Esophagus (tissue), 2 donors: ENCODE data around the gene B3GNT7. TPM values are rescaled to one million over a fixed set of nuclear protein-coding genes. Genes with fewer than 3 reads are reported as not detected.

ENCODE experiments used
- H3K27ac ChIP-seq, 2 donors: one replicate each; pipeline ENCODE4 v1.5.1; 2013; ENCODE audit warnings: low read depth in 2 of 2, mild to moderate bottlenecking in 2 of 2, inconsistent platforms in 1 of 2, low read length in 1 of 2, moderate library complexity in 1 of 2
- H3K27me3 ChIP-seq, 2 donors: one replicate each; pipeline ENCODE4 v1.6.1; 2013; ENCODE audit warnings: low read length in 2 of 2, control low read depth in 1 of 2, mild to moderate bottlenecking in 1 of 2; ENCODE audit not compliant: insufficient read depth in 2 of 2, control insufficient read depth in 1 of 2
- H3K36me3 ChIP-seq, 2 donors: one replicate each; pipeline ENCODE4 v1.6.1; 2013; ENCODE audit warnings: low read length in 1 of 2; ENCODE audit not compliant: control insufficient read depth in 2 of 2, insufficient read depth in 2 of 2
- H3K4me1 ChIP-seq, 2 donors: one replicate each; pipeline ENCODE4 v1.6.1; 2013; ENCODE audit warnings: low read length in 1 of 2; ENCODE audit not compliant: control insufficient read depth in 2 of 2, insufficient read depth in 2 of 2
- H3K4me3 ChIP-seq, 2 donors: one replicate each; pipeline ENCODE4 v1.5.1; 2013; ENCODE audit warnings: low read length in 2 of 2, mild to moderate bottlenecking in 2 of 2, low read depth in 1 of 2, moderate library complexity in 1 of 2
- H3K9me3 ChIP-seq, 2 donors: one replicate each; pipeline ENCODE4 v1.6.1; 2013; ENCODE audit warnings: mild to moderate bottlenecking in 2 of 2, low read depth in 1 of 2, low read length in 1 of 2, moderate library complexity in 1 of 2; ENCODE audit not compliant: control insufficient read depth in 2 of 2, insufficient read depth in 1 of 2
- WGBS, 2 donors: extraction: QIAGEN DNeasy Blood & Tissue Kit; methylation state at CpG; one replicate each; pipeline ENCODE4 v1.1.7; 2013; 5-methylcytosine and 5-hydroxymethylcytosine counted together
- polyA plus RNA-seq, 2 donors: library from polyadenylated mRNA; stranded (reverse); fragments of 200-250 nt; gene quantifications; one replicate each; pipeline ENCODE4 v1.2.3, GENCODE V29; 2013
- donor health status: healthy with polysubstance abuse.
- donor health status: Bipolar disorder and iron deficiency.

The B3GNT7 gene
- polyA plus RNA-seq, 2 donors: 1.6 to 1.9 TPM

- Histone ChIP-seq H3K27me3 (no peaks in the 10 kb centered on the region), H3K4me1 (no peaks in the 10 kb centered on the region), H3K9me3 (no peaks in the 10 kb centered on the region), H3K4me3 (no peak overlapping the region), H3K27ac (no peak overlapping the region), H3K36me3 (peaks cover 0 to 3% of the 10 kb centered on the region in 2 donors)
- WGBS, 2 donors: 60 to 70% methylated on average over 5 of the region's 5 CpGs
These were observed 39.1 kb upstream of the B3GNT7 start for GRCh38 chr2:231356466-231356844.

GRCh38 chr2:231357048-231357447 is 38.5 kb upstream of the B3GNT7 start:
- Histone ChIP-seq H3K36me3 (peaks cover 0 to 3% of the 10 kb centered on the region in 2 donors), H3K27ac (no peak overlapping the region), H3K27me3 (no peaks in the 10 kb centered on the region), H3K4me3 (no peak overlapping the region), H3K9me3 (no peaks in the 10 kb centered on the region), H3K4me1 (no peaks in the 10 kb centered on the region)
- WGBS, 2 donors: 92% methylated on average over 7 of the region's 7 CpGs

- 89 to 90% methylated on average over 4 of the region's 4 CpGs for WGBS, 2 donors
- Histone ChIP-seq H3K4me3 (no peak overlapping the region), H3K4me1 (no peaks in the 10 kb centered on the region)
These were observed 37.6 kb upstream of the B3GNT7 start for GRCh38 chr2:231357931-231358330.

GRCh38 chr2:231359441-231359840 is 36.1 kb upstream of the B3GNT7 start:
- H3K4me3 ChIP-seq: no peak overlapping the region
- H3K4me1 ChIP-seq: peaks cover 0 to 2% of the 10 kb centered on the region in 2 donors
- H3K27me3 ChIP-seq: no peaks in the 10 kb centered on the region
- no peak overlapping the region for H3K27ac ChIP-seq
- 92 to 95% methylated on average over 10 of the region's 10 CpGs for WGBS, 2 donors
- no peaks in the 10 kb centered on the region for H3K9me3 ChIP-seq
- H3K36me3 ChIP-seq: peaks cover 0 to 3% of the 10 kb centered on the region in 2 donors

More at GRCh38 chr2:231357931-231358330, 37.6 kb upstream of the B3GNT7 start:
- Histone ChIP-seq H3K9me3 (no peaks in the 10 kb centered on the region), H3K36me3 (peaks cover 0 to 3% of the 10 kb centered on the region in 2 donors), H3K27ac (no peak overlapping the region), H3K27me3 (no peaks in the 10 kb centered on the region)

GRCh38 chr2:231359948-231360347 is 35.6 kb upstream of the B3GNT7 start:
- H3K27me3 ChIP-seq: no peaks in the 10 kb centered on the region
- no peaks in the 10 kb centered on the region for H3K9me3 ChIP-seq
- 93 to 94% methylated on average over 11 of the region's 11 CpGs for WGBS, 2 donors
- peaks cover 0 to 3% of the 10 kb centered on the region in 2 donors for H3K36me3 ChIP-seq
- no peak overlapping the region for H3K4me3 ChIP-seq
- peaks cover 0 to 2% of the 10 kb centered on the region in 2 donors for H3K4me1 ChIP-seq
- H3K27ac ChIP-seq: no peak overlapping the region

- no peak overlapping the region for H3K27ac ChIP-seq
- H3K36me3 ChIP-seq: peaks cover 0 to 3% of the 10 kb centered on the region in 2 donors
- peaks cover 0 to 2% of the 10 kb centered on the region in 2 donors for H3K4me1 ChIP-seq
- WGBS, 2 donors: 90 to 92% methylated on average over 11 of the region's 11 CpGs
- no peaks in the 10 kb centered on the region for H3K27me3 ChIP-seq
- H3K4me3 ChIP-seq: no peak overlapping the region
- H3K9me3 ChIP-seq: no peaks in the 10 kb centered on the region
These were observed 35.1 kb upstream of the B3GNT7 start for GRCh38 chr2:231360401-231360800.

- no peaks in the 10 kb centered on the region for H3K9me3 ChIP-seq
- H3K27me3 ChIP-seq: no peaks in the 10 kb centered on the region
- WGBS, 2 donors: 92 to 96% methylated on average over 13 of the region's 13 CpGs
- no peak overlapping the region for H3K4me3 ChIP-seq
- no peak overlapping the region for H3K27ac ChIP-seq
- H3K36me3 ChIP-seq: peaks cover 0 to 3% of the 10 kb centered on the region in 2 donors
- peaks cover 0 to 2% of the 10 kb centered on the region in 2 donors for H3K4me1 ChIP-seq
These were observed 34.6 kb upstream of the B3GNT7 start for GRCh38 chr2:231360881-231361371.

- H3K27me3 ChIP-seq: no peaks in the 10 kb centered on the region
These were observed 33.6 kb upstream of the B3GNT7 start for GRCh38 chr2:231361701-231362554.

GRCh38 chr2:231362555-231363184 is 32.8 kb upstream of the B3GNT7 start:
- Histone ChIP-seq H3K27ac (no peak overlapping the region), H3K9me3 (no peaks in the 10 kb centered on the region), H3K27me3 (no peaks in the 10 kb centered on the region), H3K36me3 (peaks cover 0 to 3% of the 10 kb centered on the region in 2 donors), H3K4me1 (peaks cover 0 to 2% of the 10 kb centered on the region in 2 donors), H3K4me3 (no peak overlapping the region)
- WGBS, 2 donors: 78 to 83% methylated on average over 9 of the region's 9 CpGs

More at GRCh38 chr2:231361701-231362554, 33.6 kb upstream of the B3GNT7 start:
- Histone ChIP-seq H3K9me3 (no peaks in the 10 kb centered on the region), H3K27ac (no peak overlapping the region), H3K4me3 (no peak overlapping the region), H3K36me3 (peaks cover 0 to 3% of the 10 kb centered on the region in 2 donors), H3K4me1 (peaks cover 0 to 2% of the 10 kb centered on the region in 2 donors)
- WGBS, 2 donors: 78 to 82% methylated on average over 11 to 12 of the region's 12 CpGs
